Hepatocyte (in vitro differentiated cells): Measurements from ENCODE around the gene LIMS1. TPM values are rescaled to one million over a fixed set of nuclear protein-coding genes. Genes with fewer than 3 reads are reported as not detected.

Experiments used
- DNase-seq: peaks from one replicate; pipeline ENCODE4 v3.0.0-alpha.2; 2016; ENCODE audit warnings: low spot score
- H2AFZ ChIP-seq: fragments of 200-600 bp; sonication (generic); 2 replicates; pipeline ENCODE4 v1.6.0; 2016; ENCODE audit warnings: antibody characterized with exemption, mild to moderate bottlenecking
- H3K27ac ChIP-seq: fragments of 200-600 bp; sonication (generic); 2 replicates; pipeline ENCODE4 v1.5.1; 2016; ENCODE audit warnings: mild to moderate bottlenecking
- H3K27me3 ChIP-seq: fragments of 200-600 bp; sonication (generic); 2 replicates; pipeline ENCODE4 v1.6.1; 2016
- H3K36me3 ChIP-seq: fragments of 200-600 bp; sonication (generic); replicated peaks from 2 replicates; pipeline ENCODE4 v1.5.1; 2016; ENCODE audit warnings: low read depth; ENCODE audit not compliant: insufficient read depth
- H3K4me1 ChIP-seq: fragments of 200-600 bp; sonication (generic); 2 replicates; pipeline ENCODE4 v1.5.1; 2016; ENCODE audit warnings: mild to moderate bottlenecking, moderate library complexity; ENCODE audit not compliant: insufficient read depth
- H3K4me2 ChIP-seq: fragments of 200-600 bp; sonication (generic); 2 replicates; pipeline ENCODE4 v1.6.0; 2016
- H3K4me3 ChIP-seq: fragments of 200-600 bp; sonication (generic); 2 replicates; pipeline ENCODE4 v1.5.1; 2016; ENCODE audit warnings: mild to moderate bottlenecking
- H3K79me2 ChIP-seq: fragments of 200-600 bp; sonication (generic); 2 replicates; pipeline ENCODE4 v1.6.0; 2017; ENCODE audit warnings: mild to moderate bottlenecking
- H3K9me2 ChIP-seq: fragments of 200-600 bp; sonication (generic); replicated peaks from 2 replicates; pipeline ENCODE4 v1.6.0; 2017; ENCODE audit warnings: mild to moderate bottlenecking; ENCODE audit not compliant: insufficient read depth
- H3K9me3 ChIP-seq: fragments of 200-600 bp; sonication (generic); 2 replicates; pipeline ENCODE4 v1.5.1; 2016; ENCODE audit warnings: low read depth, mild to moderate bottlenecking
- H4K20me1 ChIP-seq: fragments of 200-600 bp; sonication (generic); 2 replicates; pipeline ENCODE4 v1.6.0; 2016; ENCODE audit warnings: mild to moderate bottlenecking; ENCODE audit not compliant: insufficient read depth, poor library complexity, severe bottlenecking
- EZH2 ChIP-seq: fragments of 200-600 bp; sonication (generic); IDR thresholded peaks from 2 replicates; pipeline ENCODE4 v1.6.1; 2016; ENCODE audit warnings: antibody characterized with exemption, mild to moderate bottlenecking, borderline replicate concordance
- EZH2phosphoT487 ChIP-seq: fragments of 200-600 bp; sonication (generic); IDR thresholded peaks from one replicate; pipeline ENCODE4 v1.6.1; 2018; ENCODE audit warnings: antibody characterized with exemption, mild to moderate bottlenecking, low read depth, moderate library complexity; ENCODE audit not compliant: unreplicated experiment, severe bottlenecking
- WGBS: methylation state at CpG from one replicate; pipeline ENCODE4 v1.1.6; 2016; ENCODE audit warnings: low lambda C conversion rate; ENCODE audit errors: missing lambda C conversion rate; 5-methylcytosine and 5-hydroxymethylcytosine counted together
- polyA plus RNA-seq: library from polyadenylated mRNA; unstranded; fragments of >200 nt; fragmentation: Nextera tagmentation; extraction: Ambion mirVana; gene quantifications from 2 replicates; pipeline ENCODE4 v1.2.1, GENCODE V29; 2016
- total RNA-seq: library from RNA; depleted of rRNA; stranded (reverse); fragments of >200 nt; gene quantifications from 2 replicates; pipeline ENCODE4 v1.2.3, GENCODE V29; 2014
- TF ChIP-seq, protein P1 (sequence below): fragments of 200-600 bp; sonication (generic); IDR thresholded peaks from 2 replicates; pipeline ENCODE4 v1.5.1; 2016; ENCODE audit warnings: antibody characterized with exemption, mild to moderate bottlenecking; ENCODE audit not compliant: poor library complexity

The LIMS1 gene
- total and polyA plus RNA-seq, 2 experiments from 2014 or later, result 40.0 to 102 TPM

DNA sequence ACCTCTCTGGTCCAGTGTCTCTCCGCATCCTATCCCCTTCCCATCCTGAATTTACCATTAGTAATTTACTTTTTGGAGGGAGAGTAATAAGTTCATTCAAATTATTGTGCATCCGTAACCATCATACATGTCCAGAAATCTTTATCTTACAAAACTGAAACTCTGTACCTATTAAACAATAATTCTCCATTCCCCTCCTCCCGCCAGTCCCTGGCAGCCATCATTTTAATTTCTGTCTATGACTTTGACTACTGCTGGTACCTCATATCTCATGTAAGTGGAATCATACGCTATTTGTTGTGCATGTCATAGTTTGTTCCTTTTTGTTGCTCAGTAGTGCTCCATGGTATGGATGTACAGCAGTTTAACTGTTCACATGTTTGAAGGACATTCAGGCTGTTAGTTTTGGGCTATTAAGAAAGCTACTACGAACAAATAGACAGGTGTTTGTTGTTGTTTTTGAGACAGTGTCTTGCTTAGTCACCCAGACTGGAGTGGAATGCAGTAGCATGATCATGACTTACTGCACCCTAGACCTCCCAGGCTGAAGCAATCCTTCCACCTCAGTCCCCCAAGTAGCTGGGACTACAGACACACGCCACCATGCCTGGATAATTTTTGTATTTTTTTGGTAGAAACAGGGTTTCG lies 2.0 kb downstream of the LIMS1 start:
- no peak for TF ChIP-seq EZH2
- TF ChIP-seq, protein P1, sequence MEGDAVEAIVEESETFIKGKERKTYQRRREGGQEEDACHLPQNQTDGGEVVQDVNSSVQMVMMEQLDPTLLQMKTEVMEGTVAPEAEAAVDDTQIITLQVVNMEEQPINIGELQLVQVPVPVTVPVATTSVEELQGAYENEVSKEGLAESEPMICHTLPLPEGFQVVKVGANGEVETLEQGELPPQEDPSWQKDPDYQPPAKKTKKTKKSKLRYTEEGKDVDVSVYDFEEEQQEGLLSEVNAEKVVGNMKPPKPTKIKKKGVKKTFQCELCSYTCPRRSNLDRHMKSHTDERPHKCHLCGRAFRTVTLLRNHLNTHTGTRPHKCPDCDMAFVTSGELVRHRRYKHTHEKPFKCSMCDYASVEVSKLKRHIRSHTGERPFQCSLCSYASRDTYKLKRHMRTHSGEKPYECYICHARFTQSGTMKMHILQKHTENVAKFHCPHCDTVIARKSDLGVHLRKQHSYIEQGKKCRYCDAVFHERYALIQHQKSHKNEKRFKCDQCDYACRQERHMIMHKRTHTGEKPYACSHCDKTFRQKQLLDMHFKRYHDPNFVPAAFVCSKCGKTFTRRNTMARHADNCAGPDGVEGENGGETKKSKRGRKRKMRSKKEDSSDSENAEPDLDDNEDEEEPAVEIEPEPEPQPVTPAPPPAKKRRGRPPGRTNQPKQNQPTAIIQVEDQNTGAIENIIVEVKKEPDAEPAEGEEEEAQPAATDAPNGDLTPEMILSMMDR, result no peak
- no peak for TF ChIP-seq EZH2phosphoT487
- H3K4me1 ChIP-seq, result peaks cover 35% of the 10 kb centered on the region
- H3K27me3 ChIP-seq, result no peaks in the 10 kb centered on the region
- no peak overlapping the region for H2AFZ ChIP-seq
- peak overlapping the region; percentile 89 for H3K4me2 ChIP-seq
- peak overlapping the region; percentile 41 for H3K4me3 ChIP-seq
- H3K27ac ChIP-seq, result no peak overlapping the region
- no peaks in the 10 kb centered on the region for H3K36me3 ChIP-seq
- H3K9me2 ChIP-seq, result no peaks in the 10 kb centered on the region
- H4K20me1 ChIP-seq, result peaks cover 53% of the 10 kb centered on the region
- no peak for DNase-seq
- peaks cover 78% of the 10 kb centered on the region for H3K79me2 ChIP-seq
- H3K9me3 ChIP-seq, result no peaks in the 10 kb centered on the region
- WGBS, result 90% methylated on average over 7 of the region's 7 CpGs

GRCh38 chr2:108536911-108537310 lies 2.6 kb downstream of the LIMS1 start:
- Histone ChIP-seq H3K9me2 (no peaks in the 10 kb centered on the region), H4K20me1 (peaks cover 53% of the 10 kb centered on the region), H3K27ac (no peak overlapping the region), H3K4me2 (peak overlapping the region; percentile 89), H3K36me3 (no peaks in the 10 kb centered on the region), H2AFZ (no peak overlapping the region), H3K27me3 (no peaks in the 10 kb centered on the region), H3K4me1 (peaks cover 41% of the 10 kb centered on the region), H3K9me3 (no peaks in the 10 kb centered on the region), H3K79me2 (peaks cover 81% of the 10 kb centered on the region), H3K4me3 (no peak overlapping the region)
- TF ChIP-seq EZH2phosphoT487, result no peak
- TF ChIP-seq, protein P1, result no peak
- TF ChIP-seq EZH2, result no peak
- 70% methylated on average over 5 of the region's 5 CpGs for WGBS
- no peak for DNase-seq

- Histone ChIP-seq H3K4me2 (peak overlapping the region; percentile 56), H3K4me3 (no peak overlapping the region), H3K79me2 (peaks cover 81% of the 10 kb centered on the region), H3K27ac (peak overlapping the region; percentile 67), H3K4me1 (peaks cover 52% of the 10 kb centered on the region), H3K9me2 (no peaks in the 10 kb centered on the region), H3K36me3 (no peaks in the 10 kb centered on the region), H4K20me1 (peaks cover 62% of the 10 kb centered on the region), H2AFZ (no peak overlapping the region), H3K9me3 (no peaks in the 10 kb centered on the region), H3K27me3 (no peaks in the 10 kb centered on the region)
- TF ChIP-seq EZH2phosphoT487 (no peak), EZH2 (no peak)
- TF ChIP-seq, protein P1, result no peak
- WGBS, result 41% methylated on average over 5 of the region's 5 CpGs
- DNase-seq, result peak; percentile 48
Observed at GRCh38 chr2:108538000-108538625, 3.8 kb downstream of the LIMS1 start.
